Chondrocyte (in vitro differentiated cells): Measurements from ENCODE around the gene PCDHGC3. TPM values are rescaled to one million over a fixed set of nuclear protein-coding genes. Genes with fewer than 3 reads are reported as not detected.

Experiments used
- DNase-seq: peaks from one replicate; pipeline ENCODE4 v3.0.0; 2021; ENCODE audit warnings: mixed read lengths, low spot score
- H3K27ac Mint-ChIP-seq: one replicate; pipeline ENCODE4 v1.8.0; 2021; ENCODE audit warnings: mild to moderate bottlenecking, moderate library complexity, mixed read lengths; ENCODE audit not compliant: unreplicated experiment
- H3K27me3 Mint-ChIP-seq: 2 replicates; pipeline ENCODE4 v1.8.0; 2021; ENCODE audit warnings: low read depth, mixed read lengths
- H3K36me3 Mint-ChIP-seq: 2 replicates; pipeline ENCODE4 v1.8.0; 2021; ENCODE audit warnings: low read depth, mixed read lengths
- H3K4me1 Mint-ChIP-seq: 2 replicates; pipeline ENCODE4 v1.8.0; 2021; ENCODE audit warnings: low read depth, mild to moderate bottlenecking, mixed read lengths
- H3K4me3 Mint-ChIP-seq: one replicate; pipeline ENCODE4 v1.8.0; 2021; ENCODE audit warnings: mild to moderate bottlenecking, moderate library complexity, mixed read lengths; ENCODE audit not compliant: unreplicated experiment
- H3K9me3 Mint-ChIP-seq: 2 replicates; pipeline ENCODE4 v1.8.0; 2021; ENCODE audit warnings: low read depth, mixed read lengths
- CTCF ChIP-seq: fragments of 200-600 bp; sonication (generic); IDR thresholded peaks from 2 replicates; pipeline ENCODE4 v1.5.0; 2021; ENCODE audit warnings: antibody characterized with exemption, mild to moderate bottlenecking, moderate library complexity
- total RNA-seq: library from RNA; stranded (reverse); gene quantifications from 3 replicates; pipeline ENCODE4 v1.2.1, GENCODE V29; 2021

The PCDHGC3 gene
- total RNA-seq, 1 donor from 2014 or later: 90.8 TPM

- peak overlapping the region; percentile 65 for H3K4me3 Mint-ChIP-seq
- no peak for DNase-seq
- no peak for TF ChIP-seq CTCF
- H3K36me3 Mint-ChIP-seq: peaks cover 6% of the 10 kb centered on the region
- peaks cover 68% of the 10 kb centered on the region for H3K4me1 Mint-ChIP-seq
- H3K9me3 Mint-ChIP-seq: no peaks in the 10 kb centered on the region
- peak overlapping the region; percentile 100 for H3K27ac Mint-ChIP-seq
- H3K27me3 Mint-ChIP-seq: no peaks in the 10 kb centered on the region
These were observed 33.2 kb downstream of the PCDHGC3 start for GRCh38 chr5:141508798-141509611.

- TF ChIP-seq CTCF: no peak
- DNase-seq: no peak
- Mint-ChIP-seq H3K9me3 (no peaks in the 10 kb centered on the region), H3K4me1 (peaks cover 75% of the 10 kb centered on the region), H3K36me3 (peaks cover 6% of the 10 kb centered on the region), H3K27ac (peak overlapping the region; percentile 100), H3K4me3 (no peak overlapping the region), H3K27me3 (no peaks in the 10 kb centered on the region)
These were observed 34.4 kb downstream of the PCDHGC3 start for GRCh38 chr5:141510160-141510559.

- no peak for DNase-seq
- TF ChIP-seq CTCF: no peak
- Mint-ChIP-seq H3K27me3 (no peaks in the 10 kb centered on the region), H3K4me3 (no peak overlapping the region), H3K36me3 (peaks cover 6% of the 10 kb centered on the region), H3K9me3 (no peaks in the 10 kb centered on the region), H3K4me1 (peaks cover 83% of the 10 kb centered on the region), H3K27ac (peak overlapping the region; percentile 100)
These were observed 35.3 kb downstream of the PCDHGC3 start for GRCh38 chr5:141510850-141511601.

GRCh38 chr5:141511771-141512325, 36.1 kb downstream of the PCDHGC3 start:
- Mint-ChIP-seq H3K9me3 (no peaks in the 10 kb centered on the region), H3K4me3 (no peak overlapping the region), H3K4me1 (peaks cover 86% of the 10 kb centered on the region), H3K27me3 (no peaks in the 10 kb centered on the region), H3K27ac (peak overlapping the region; percentile 98), H3K36me3 (peaks cover 8% of the 10 kb centered on the region)
- no peak for TF ChIP-seq CTCF
- no peak for DNase-seq

- peak; percentile 90 for TF ChIP-seq CTCF
- Mint-ChIP-seq H3K36me3 (peaks cover 8% of the 10 kb centered on the region), H3K4me3 (peak overlapping the region; percentile 73), H3K27me3 (no peaks in the 10 kb centered on the region), H3K27ac (peak overlapping the region; percentile 98), H3K9me3 (no peaks in the 10 kb centered on the region), H3K4me1 (peaks cover 86% of the 10 kb centered on the region)
- DNase-seq: no peak
These were observed 36.7 kb downstream of the PCDHGC3 start for GRCh38 chr5:141512390-141512910.
